ENCODE measurements around the gene MAMDC4. TPM values are rescaled to one million over a fixed set of nuclear protein-coding genes. Genes with fewer than 3 reads are reported as not detected.

MAMDC4 gene
- total and polyA plus RNA-seq, 2 donors from 2014 or later = 5.8 to 8.1 TPM

- intact Hi-C loops (cut with DNase I) = no loop called here
- H3K36me3 ChIP-seq (ENCODE audit: control insufficient read depth in 2 of 3, insufficient read depth in 3 of 3, low read length in 3 of 3) = peaks cover 0 to 4% (median 0%) of the 10 kb centered on the region in 3 donors
- DNase-seq (peak in 1 of 5 donors; percentile 38), FAIRE-seq (no peak)
- no peak overlapping the region for H3K9ac ChIP-seq (ENCODE audit: low read length in 3 of 3)
- no peak overlapping the region for H3K27ac ChIP-seq (ENCODE audit: low read depth in 2 of 2, low read length in 2 of 2)
- H3K4me1 ChIP-seq (ENCODE audit: control insufficient read depth in 2 of 3, insufficient read depth in 2 of 3, low read depth in 1 of 3, low read length in 3 of 3) = peaks cover 0 to 9% (median 3%) of the 10 kb centered on the region in 3 donors
- H3K4me3 ChIP-seq (ENCODE audit: low read length in 3 of 3) = no peak overlapping the region
- no peak for TF ChIP-seq CTCF (IDR thresholded peaks at IDR 0.05; ENCODE audit: borderline replicate concordance, extremely low read depth, insufficient read depth)
- H3K27me3 ChIP-seq (ENCODE audit: control insufficient read depth, insufficient read depth, low read length) = no peaks in the 10 kb centered on the region
- no peaks in the 10 kb centered on the region for H3K9me3 ChIP-seq (ENCODE audit: control insufficient read depth in 2 of 3, insufficient read depth in 1 of 3, low read length in 3 of 3)
Measured at GRCh38 chr9:136889858-136890257, 37.7 kb downstream of the MAMDC4 start.

GRCh38 chr9:136890661-136891060, 38.5 kb downstream of the MAMDC4 start:
- FAIRE-seq = no peak
- TF ChIP-seq CTCF (IDR thresholded peaks at IDR 0.05; ENCODE audit: borderline replicate concordance, extremely low read depth, insufficient read depth) = no peak
- intact Hi-C loops (cut with DNase I) = no loop called here

GRCh38 chr9:136896027-136896426, 43.9 kb downstream of the MAMDC4 start:
- DNase-seq (no peak), FAIRE-seq (no peak)
- intact Hi-C loops (cut with DNase I) = no loop called here
- no peak overlapping the region for H3K4me3 ChIP-seq (ENCODE audit: low read length in 3 of 3)
- H3K27ac ChIP-seq (ENCODE audit: low read depth in 2 of 2, low read length in 2 of 2) = no peak overlapping the region
- H3K27me3 ChIP-seq (ENCODE audit: control insufficient read depth, insufficient read depth, low read length) = no peaks in the 10 kb centered on the region
- H3K9ac ChIP-seq (ENCODE audit: low read length in 3 of 3) = no peak overlapping the region
- H3K4me1 ChIP-seq (ENCODE audit: control insufficient read depth in 2 of 3, insufficient read depth in 2 of 3, low read depth in 1 of 3, low read length in 3 of 3) = peaks cover 0 to 8% (median 0%) of the 10 kb centered on the region in 3 donors
- no peaks in the 10 kb centered on the region for H3K9me3 ChIP-seq (ENCODE audit: control insufficient read depth in 2 of 3, insufficient read depth in 1 of 3, low read length in 3 of 3)
- peaks cover 0 to 20% (median 7%) of the 10 kb centered on the region in 3 donors for H3K36me3 ChIP-seq (ENCODE audit: control insufficient read depth in 2 of 3, insufficient read depth in 3 of 3, low read length in 3 of 3)
- TF ChIP-seq CTCF (IDR thresholded peaks at IDR 0.05; ENCODE audit: borderline replicate concordance, extremely low read depth, insufficient read depth) = no peak

More at GRCh38 chr9:136890661-136891060, 38.5 kb downstream of the MAMDC4 start:
- Histone ChIP-seq H3K4me3 (ENCODE audit: low read length in 3 of 3) (no peak overlapping the region), H3K9me3 (ENCODE audit: control insufficient read depth in 2 of 3, insufficient read depth in 1 of 3, low read length in 3 of 3) (no peaks in the 10 kb centered on the region), H3K9ac (ENCODE audit: low read length in 3 of 3) (no peak overlapping the region), H3K27me3 (ENCODE audit: control insufficient read depth, insufficient read depth, low read length) (no peaks in the 10 kb centered on the region), H3K36me3 (ENCODE audit: control insufficient read depth in 2 of 3, insufficient read depth in 3 of 3, low read length in 3 of 3) (peaks cover 0 to 4% (median 0%) of the 10 kb centered on the region in 3 donors), H3K4me1 (ENCODE audit: control insufficient read depth in 2 of 3, insufficient read depth in 2 of 3, low read depth in 1 of 3, low read length in 3 of 3) (peaks cover 0 to 8% (median 3%) of the 10 kb centered on the region in 3 donors), H3K27ac (ENCODE audit: low read depth in 2 of 2, low read length in 2 of 2) (no peak overlapping the region)
- DNase-seq = peak in 1 of 5 donors; percentile 54

Data from kidney (tissue), 14 donors.